Measurements from ENCODE around the gene PALM. TPM values are rescaled to one million over a fixed set of nuclear protein-coding genes. Genes with fewer than 3 reads are reported as not detected.

The PALM gene
- polyA plus RNA-seq, 2 of the 4 experiments (the other 2 are of a cell fraction), result 3.0 to 15.7 TPM

GRCh38 chr19:676339-677105, 32.2 kb upstream of the PALM start, which contains the start of gene FSTL3 (continued):
- TF ChIP-seq ZSCAN20 (CRISPR knock-in tag; IDR thresholded peaks at IDR 0.05), result no peak
- no peak for TF ChIP-seq NR3C1 (IDR thresholded peaks at IDR 0.05)
- no peak for TF ChIP-seq GATA3 (IDR thresholded peaks at IDR 0.05; ENCODE audit: borderline replicate concordance)
- TF ChIP-seq FOXS1 (CRISPR knock-in tag; IDR thresholded peaks at IDR 0.05), result no peak
- no peak for TF ChIP-seq REST (IDR thresholded peaks at IDR 0.05)
- peak; percentile 15; the same call in 1 of the 2 replicates for TF ChIP-seq MAX (IDR thresholded peaks at IDR 0.05)
- no peak for TF ChIP-seq BHLHE40 (IDR thresholded peaks at IDR 0.05; ENCODE audit: low read depth, low read length)
- no peak for TF ChIP-seq MYC (IDR thresholded peaks at IDR 0.05; ENCODE audit: borderline replicate concordance, low read length)
- no peak for TF ChIP-seq SMC3 (IDR thresholded peaks at IDR 0.05)
- TF ChIP-seq BCL3 (IDR thresholded peaks at IDR 0.05), result peak; percentile 79

GRCh38 chr19:677201-677600, 31.5 kb upstream of the PALM start:
- ChIA-PET CTCF (interaction anchor here (0.9 to 1.3 kb wide), 5 partner anchors 52 to 93 kb away, joined by 3 to 5 read pairs (median 3); no protein-coding TSS in a partner anchor), POLR2A (interaction anchor here (1.2 to 2.8 kb wide), 4 partner anchors 14 to 106 kb away, joined by 5 to 26 read pairs (median 9); partner anchors contain the start of gene RNF126)
- peak overlapping the region; percentile 99 for H3K27ac ChIP-seq
- peak overlapping the region; percentile 64 for H3K4me3 ChIP-seq
- FAIRE-seq (no peak), ATAC-seq (peak; percentile 32 to 65), DNase-seq (ENCODE audit: low read depth in 1 of 2, low spot score in 1 of 2) (peak; percentile 61 to 86)
- no CpG with 5 or more reads among the region's 15 CpGs for WGBS (ENCODE audit: missing lambda C conversion rate)
- H3K9me3 ChIP-seq, result no peaks in the 10 kb centered on the region
- peak; percentile 30; the same call in 1 of the 2 replicates for TF ChIP-seq FOSL2 (IDR thresholded peaks at IDR 0.05)
- peak; percentile 77 for TF ChIP-seq FOSL2 (CRISPR knock-in tag; IDR thresholded peaks at IDR 0.05)
- TF ChIP-seq REST (IDR thresholded peaks at IDR 0.05), result no peak
- peak; percentile 87 for TF ChIP-seq MAX (IDR thresholded peaks at IDR 0.05)
- no peak for TF ChIP-seq ELK1 (IDR thresholded peaks at IDR 0.05; ENCODE audit: low read depth, low read length)
- no peak for TF ChIP-seq ZSCAN20 (CRISPR knock-in tag; IDR thresholded peaks at IDR 0.05)
- no peak for TF ChIP-seq HOXA7 (CRISPR knock-in tag; IDR thresholded peaks at IDR 0.05)
- TF ChIP-seq JUNB (IDR thresholded peaks at IDR 0.05), result peak; percentile 20; the same call in 1 of the 2 replicates
- no peak for TF ChIP-seq PHF8 (IDR thresholded peaks at IDR 0.05; ENCODE audit: borderline replicate concordance, low read depth)
- no peak for TF ChIP-seq TFCP2L1 (CRISPR knock-in tag; IDR thresholded peaks at IDR 0.05)
- peak; percentile 6 to 34; a peak in 3 of 5 replicates for TF ChIP-seq JUN (IDR thresholded peaks at IDR 0.05)
- no peak; the same call in 1 of the 2 replicates for TF ChIP-seq GATA3 (IDR thresholded peaks at IDR 0.05; ENCODE audit: borderline replicate concordance)
- TF ChIP-seq BHLHE40 (IDR thresholded peaks at IDR 0.05; ENCODE audit: low read depth, low read length), result 0 out of 2 replicates have a peak, but pooled peaks have one; percentile 13
- TF ChIP-seq CBX8 (IDR thresholded peaks at IDR 0.05), result no peak
- peak in 1 of 2 experiments; percentile 71; a peak in 1 of 5 replicates for TF ChIP-seq EP300 (IDR thresholded peaks at IDR 0.05)
- TF ChIP-seq SREBF2 (IDR thresholded peaks at IDR 0.05), result no peak
- TF ChIP-seq E2F6 (IDR thresholded peaks at IDR 0.05; ENCODE audit: borderline replicate concordance, low read depth), result peak; percentile 63; the same call in 1 of the 2 replicates
- TF ChIP-seq RAD21 (conservative IDR thresholded peaks at IDR 0.05 in 1 of 2, IDR thresholded peaks at IDR 0.05 in 1 of 2), result no peak
- TF ChIP-seq MYC (IDR thresholded peaks at IDR 0.05; ENCODE audit: borderline replicate concordance, low read length), result peak; percentile 57; the same call in 1 of the 2 replicates
- TF ChIP-seq ZFP36 (IDR thresholded peaks at IDR 0.05; ENCODE audit: borderline replicate concordance, partially characterized antibody), result peak; percentile 56
- TF ChIP-seq CBX2 (IDR thresholded peaks at IDR 0.05; ENCODE audit: borderline replicate concordance, low read depth), result no peak
- peaks cover 26% of the 10 kb centered on the region for H3K4me1 ChIP-seq
- H3K4me2 ChIP-seq, result peak overlapping the region; percentile 77

All from A549 (cell line).